ENCODE data around the gene PTPRO.

Gene PTPRO

GRCh38 chr12:15494329-15495046 lies 172.2 kb downstream of the PTPRO start:
- in situ Hi-C loops (cut with HindIII; ENCODE audit: low pct_ligation_motif_present, low pct_unique_long_range_greater_than_20kb, low sequenced_read_pairs), result no loop called here
- no peak for DNase-seq

GRCh38 chr12:15495746-15496145 lies 173.4 kb downstream of the PTPRO start:
- in situ Hi-C loops (cut with HindIII; ENCODE audit: low pct_ligation_motif_present, low pct_unique_long_range_greater_than_20kb, low sequenced_read_pairs), result no loop called here
- no peak for DNase-seq

- no peak for DNase-seq
- in situ Hi-C loops (cut with HindIII; ENCODE audit: low pct_ligation_motif_present, low pct_unique_long_range_greater_than_20kb, low sequenced_read_pairs), result no loop called here
These were observed 174.4 kb downstream of the PTPRO start for GRCh38 chr12:15496738-15497137.

DNA sequence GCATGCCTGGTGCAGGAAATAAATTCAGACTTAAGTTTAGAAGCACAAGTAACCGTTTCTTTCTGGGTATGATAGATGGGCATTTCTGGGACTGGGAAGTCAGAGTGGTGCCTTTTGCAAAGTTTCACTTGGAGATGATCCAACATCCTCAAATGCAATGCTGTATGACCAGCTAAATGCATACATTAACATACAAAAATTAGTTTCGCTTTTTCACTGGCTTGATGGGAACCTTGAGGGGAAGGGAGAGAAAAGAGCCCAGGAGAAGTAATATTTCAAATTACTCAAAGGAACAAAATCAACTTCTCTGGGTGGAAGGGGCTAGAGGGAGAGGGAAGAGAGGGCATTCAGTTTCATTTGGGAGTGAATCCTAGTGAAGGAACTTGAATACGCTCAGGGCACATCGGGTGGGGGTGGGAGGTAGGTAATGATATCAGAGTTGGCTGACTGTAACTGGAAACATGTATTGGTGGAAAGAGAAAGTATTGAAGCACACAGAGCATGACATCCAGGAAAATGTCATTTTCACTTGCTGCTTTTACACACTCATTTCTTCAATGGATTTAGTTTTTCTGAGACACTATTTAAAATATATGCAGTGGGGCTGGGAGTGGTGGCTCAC lies 175.5 kb downstream of the PTPRO start:
- DNase-seq, result no peak
- in situ Hi-C loops (cut with HindIII; ENCODE audit: low pct_ligation_motif_present, low pct_unique_long_range_greater_than_20kb, low sequenced_read_pairs), result no loop called here

- in situ Hi-C loops (cut with HindIII; ENCODE audit: low pct_ligation_motif_present, low pct_unique_long_range_greater_than_20kb, low sequenced_read_pairs), result no loop called here
- DNase-seq, result no peak
These were observed 179.9 kb downstream of the PTPRO start for GRCh38 chr12:15502211-15502610.

GRCh38 chr12:15505616-15506015 lies 183.3 kb downstream of the PTPRO start:
- no peak for DNase-seq
- in situ Hi-C loops (cut with HindIII; ENCODE audit: low pct_ligation_motif_present, low pct_unique_long_range_greater_than_20kb, low sequenced_read_pairs), result no loop called here

- DNase-seq, result no peak
- in situ Hi-C loops (cut with HindIII; ENCODE audit: low pct_ligation_motif_present, low pct_unique_long_range_greater_than_20kb, low sequenced_read_pairs), result no loop called here
These were observed 192.7 kb downstream of the PTPRO start for GRCh38 chr12:15515010-15515409.

GRCh38 chr12:15520083-15520482 lies 197.8 kb downstream of the PTPRO start:
- no peak for DNase-seq
- in situ Hi-C loops (cut with HindIII; ENCODE audit: low pct_ligation_motif_present, low pct_unique_long_range_greater_than_20kb, low sequenced_read_pairs), result no loop called here

- in situ Hi-C loops (cut with HindIII; ENCODE audit: low pct_ligation_motif_present, low pct_unique_long_range_greater_than_20kb, low sequenced_read_pairs), result no loop called here
- DNase-seq, result no peak
These were observed 198.5 kb downstream of the PTPRO start for GRCh38 chr12:15520844-15521243.

GRCh38 chr12:15522574-15523187 lies 200.4 kb downstream of the PTPRO start:
- DNase-seq, result peak; percentile 82
- in situ Hi-C loops (cut with HindIII; ENCODE audit: low pct_ligation_motif_present, low pct_unique_long_range_greater_than_20kb, low sequenced_read_pairs), result no loop called here

GRCh38 chr12:15525441-15525840 lies 203.1 kb downstream of the PTPRO start:
- no peak for DNase-seq
- in situ Hi-C loops (cut with HindIII; ENCODE audit: low pct_ligation_motif_present, low pct_unique_long_range_greater_than_20kb, low sequenced_read_pairs), result no loop called here

DNA sequence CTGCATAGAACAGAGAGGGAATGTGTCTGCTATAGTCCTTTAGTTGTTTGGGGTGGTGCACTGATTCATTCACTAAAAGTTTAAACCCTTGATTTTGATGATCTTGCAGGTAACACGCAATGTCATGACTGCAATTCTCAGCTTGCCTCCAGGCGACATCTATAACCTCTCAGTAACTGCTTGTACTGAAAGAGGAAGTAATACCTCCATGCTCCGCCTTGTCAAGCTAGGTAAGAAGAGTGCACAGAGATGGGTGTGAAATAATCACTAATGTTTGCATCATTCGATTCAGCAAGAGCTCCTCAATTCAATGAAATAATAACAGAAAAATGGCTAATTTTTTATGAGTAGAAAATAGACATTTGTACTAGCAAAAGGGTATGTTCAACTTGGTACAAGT lies 203.7 kb downstream of the PTPRO start:
- in situ Hi-C loops (cut with HindIII; ENCODE audit: low pct_ligation_motif_present, low pct_unique_long_range_greater_than_20kb, low sequenced_read_pairs), result no loop called here

DNA sequence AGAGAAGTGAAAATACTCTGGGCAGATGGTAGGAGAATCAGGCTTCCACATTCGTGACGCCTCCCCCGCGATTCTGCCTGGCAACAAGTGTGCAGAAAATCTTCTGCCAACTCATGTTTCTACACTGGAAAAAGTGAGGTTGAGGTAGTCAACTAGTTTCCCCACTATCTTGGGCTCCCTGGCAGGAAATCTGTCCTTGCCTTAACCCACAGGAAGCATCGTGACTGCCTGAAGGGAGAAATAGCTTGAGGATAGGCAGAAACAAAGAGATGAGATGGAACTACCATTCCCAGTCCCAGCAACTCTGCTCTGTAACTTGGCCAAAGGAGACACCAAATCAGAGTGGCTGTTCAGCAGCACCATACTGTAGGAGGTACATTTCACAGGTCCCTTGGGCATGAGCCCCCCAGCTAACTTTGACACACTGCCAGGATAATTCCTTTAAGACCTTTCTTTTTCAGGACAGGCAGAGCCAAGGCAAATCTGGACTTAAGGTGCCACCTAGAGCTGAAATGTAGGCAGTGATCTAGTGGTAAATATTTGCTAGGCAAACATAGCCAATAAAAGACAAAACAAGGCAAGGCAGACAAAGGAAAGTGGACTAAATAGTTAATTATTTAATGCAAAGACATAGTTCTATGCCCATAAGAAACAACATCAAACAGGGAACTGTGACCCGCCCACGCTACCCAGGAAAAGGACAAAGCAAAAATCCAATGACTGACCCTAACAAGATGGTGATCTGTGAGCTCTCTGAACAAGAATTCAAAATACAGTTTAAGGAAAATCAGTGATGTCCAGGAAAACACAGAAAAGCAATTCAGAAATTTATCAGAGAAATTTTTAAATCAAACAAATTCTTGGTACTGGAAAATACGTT lies 205.1 kb downstream of the PTPRO start:
- peak; percentile 49 for DNase-seq
- in situ Hi-C loops (cut with HindIII; ENCODE audit: low pct_ligation_motif_present, low pct_unique_long_range_greater_than_20kb, low sequenced_read_pairs), result no loop called here

More for the DNA sequence above, 203.7 kb downstream of the PTPRO start:
- no peak for DNase-seq

- in situ Hi-C loops (cut with HindIII; ENCODE audit: low pct_ligation_motif_present, low pct_unique_long_range_greater_than_20kb, low sequenced_read_pairs), result no loop called here
- DNase-seq, result no peak
These were observed 206.4 kb downstream of the PTPRO start for GRCh38 chr12:15528666-15529065.

DNA sequence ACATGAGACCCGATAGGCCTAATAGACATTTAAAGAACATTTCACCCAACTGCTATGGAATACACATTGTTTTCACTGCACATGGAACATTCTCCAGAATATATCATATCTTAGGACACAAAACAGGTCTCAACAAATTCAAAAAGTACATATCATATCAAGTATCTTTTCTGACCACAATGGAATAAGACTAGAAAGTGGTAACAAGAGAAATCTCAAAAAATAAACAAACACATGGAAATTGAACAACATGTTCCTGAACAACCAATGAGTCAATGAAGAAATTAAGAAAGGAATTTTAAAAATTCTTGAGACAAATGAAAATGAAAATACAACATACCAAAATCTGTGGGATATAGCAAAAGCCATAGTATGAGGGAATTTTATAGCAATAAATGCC lies 208.1 kb downstream of the PTPRO start:
- in situ Hi-C loops (cut with HindIII; ENCODE audit: low pct_ligation_motif_present, low pct_unique_long_range_greater_than_20kb, low sequenced_read_pairs), result no loop called here
- no peak for DNase-seq

DNA sequence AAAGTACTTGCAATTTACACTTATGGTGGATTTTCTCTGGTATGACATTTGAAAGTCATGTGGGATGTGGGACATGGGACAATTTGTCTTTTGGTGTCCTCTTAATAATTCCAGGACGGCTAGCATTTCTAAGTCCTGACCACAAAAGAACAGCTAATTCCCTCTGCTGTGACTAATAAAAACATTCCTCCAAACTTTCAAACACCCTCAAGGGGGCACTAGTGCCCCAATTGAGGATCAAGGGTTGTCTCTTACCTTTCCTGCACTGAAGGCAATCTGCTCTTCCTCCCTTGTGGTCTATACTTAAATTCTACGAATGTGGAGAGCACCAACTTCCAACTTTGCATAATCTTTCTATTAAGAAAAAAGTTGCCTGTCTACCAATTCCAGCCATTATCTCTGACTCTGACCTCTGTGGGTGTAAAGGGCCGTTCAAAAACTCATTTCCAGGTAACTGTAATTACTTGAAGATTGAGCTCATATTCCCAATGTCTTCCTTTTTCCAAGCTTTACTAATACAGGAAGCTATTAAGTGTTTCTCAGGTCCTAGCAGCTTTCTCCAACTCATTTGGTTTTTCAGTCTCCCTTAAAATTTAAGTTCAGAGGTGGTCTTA lies 210.2 kb downstream of the PTPRO start:
- in situ Hi-C loops (cut with HindIII; ENCODE audit: low pct_ligation_motif_present, low pct_unique_long_range_greater_than_20kb, low sequenced_read_pairs), result no loop called here
- peak; percentile 86 for DNase-seq

DNA sequence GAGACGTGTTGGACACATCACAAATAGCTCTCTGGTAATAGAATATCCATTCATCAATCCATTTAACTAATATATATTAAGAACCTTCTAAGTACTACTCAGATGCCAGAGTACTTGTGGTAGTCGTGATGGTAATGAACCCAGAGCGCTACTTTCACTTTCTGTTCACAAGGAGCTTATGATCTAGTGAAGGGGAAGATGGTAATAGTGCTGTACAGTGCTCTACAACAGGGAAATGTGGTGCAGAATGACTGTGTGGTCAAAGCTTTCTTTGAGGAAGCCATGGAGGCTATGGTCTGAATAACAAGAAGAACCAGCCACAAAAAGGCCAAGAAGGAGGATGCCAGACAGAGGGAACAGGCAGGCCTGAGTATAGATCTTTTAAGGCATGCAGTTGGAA lies 212.0 kb downstream of the PTPRO start:
- peak; percentile 61 for DNase-seq
- in situ Hi-C loops (cut with HindIII; ENCODE audit: low pct_ligation_motif_present, low pct_unique_long_range_greater_than_20kb, low sequenced_read_pairs), result no loop called here

GRCh38 chr12:15534874-15535273 lies 212.6 kb downstream of the PTPRO start:
- no peak for DNase-seq
- in situ Hi-C loops (cut with HindIII; ENCODE audit: low pct_ligation_motif_present, low pct_unique_long_range_greater_than_20kb, low sequenced_read_pairs), result no loop called here

GRCh38 chr12:15535352-15535781 lies 213.1 kb downstream of the PTPRO start:
- in situ Hi-C loops (cut with HindIII; ENCODE audit: low pct_ligation_motif_present, low pct_unique_long_range_greater_than_20kb, low sequenced_read_pairs), result no loop called here
- DNase-seq, result no peak

Measured in ACHN (cell line).